ENCODE data around the gene PDE4B. TPM values are rescaled to one million over a fixed set of nuclear protein-coding genes. Genes with fewer than 3 reads are reported as not detected.

PDE4B gene
- total RNA-seq, 4 donors from 2014 or later = 5.5 to 13.6 (median 9.3) TPM

DNA sequence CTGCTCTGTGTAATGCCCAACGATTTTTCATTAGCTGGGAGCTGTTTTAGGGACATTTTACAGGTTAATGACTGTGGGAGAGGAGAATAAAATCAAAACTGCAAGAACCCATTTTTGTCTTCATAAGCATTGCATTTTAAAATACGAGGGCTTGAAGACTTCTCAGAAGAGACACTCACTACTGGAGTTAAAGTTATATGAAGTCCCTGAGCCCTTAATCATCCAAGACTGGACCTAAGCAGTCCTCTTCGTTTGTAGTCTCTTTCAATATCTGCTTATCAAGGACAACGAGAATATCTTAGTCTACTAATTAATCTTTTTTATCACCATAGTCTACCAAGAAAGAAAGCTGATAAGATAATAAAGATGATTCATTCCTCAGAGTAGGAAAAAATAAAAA lies 564.3 kb downstream of the PDE4B start:
- DNase-seq (ENCODE audit: low spot score in 2 of 2) = no peak
- TF ChIP-seq POLR2A (IDR thresholded peaks at IDR 0.05) = no peak
- TF ChIP-seq, protein P1, sequence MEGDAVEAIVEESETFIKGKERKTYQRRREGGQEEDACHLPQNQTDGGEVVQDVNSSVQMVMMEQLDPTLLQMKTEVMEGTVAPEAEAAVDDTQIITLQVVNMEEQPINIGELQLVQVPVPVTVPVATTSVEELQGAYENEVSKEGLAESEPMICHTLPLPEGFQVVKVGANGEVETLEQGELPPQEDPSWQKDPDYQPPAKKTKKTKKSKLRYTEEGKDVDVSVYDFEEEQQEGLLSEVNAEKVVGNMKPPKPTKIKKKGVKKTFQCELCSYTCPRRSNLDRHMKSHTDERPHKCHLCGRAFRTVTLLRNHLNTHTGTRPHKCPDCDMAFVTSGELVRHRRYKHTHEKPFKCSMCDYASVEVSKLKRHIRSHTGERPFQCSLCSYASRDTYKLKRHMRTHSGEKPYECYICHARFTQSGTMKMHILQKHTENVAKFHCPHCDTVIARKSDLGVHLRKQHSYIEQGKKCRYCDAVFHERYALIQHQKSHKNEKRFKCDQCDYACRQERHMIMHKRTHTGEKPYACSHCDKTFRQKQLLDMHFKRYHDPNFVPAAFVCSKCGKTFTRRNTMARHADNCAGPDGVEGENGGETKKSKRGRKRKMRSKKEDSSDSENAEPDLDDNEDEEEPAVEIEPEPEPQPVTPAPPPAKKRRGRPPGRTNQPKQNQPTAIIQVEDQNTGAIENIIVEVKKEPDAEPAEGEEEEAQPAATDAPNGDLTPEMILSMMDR (IDR thresholded peaks at IDR 0.05) = no peak
- WGBS, 2 donors = 69 to 82% methylated on average over 4 of the region's 4 CpGs
- no peak overlapping the region for H3K4me3 ChIP-seq (ENCODE audit: low read depth, poor library complexity, severe bottlenecking)
- intact Hi-C loops (cut with DNase I; ENCODE audit: low total_unique reads) = no loop called here

DNA sequence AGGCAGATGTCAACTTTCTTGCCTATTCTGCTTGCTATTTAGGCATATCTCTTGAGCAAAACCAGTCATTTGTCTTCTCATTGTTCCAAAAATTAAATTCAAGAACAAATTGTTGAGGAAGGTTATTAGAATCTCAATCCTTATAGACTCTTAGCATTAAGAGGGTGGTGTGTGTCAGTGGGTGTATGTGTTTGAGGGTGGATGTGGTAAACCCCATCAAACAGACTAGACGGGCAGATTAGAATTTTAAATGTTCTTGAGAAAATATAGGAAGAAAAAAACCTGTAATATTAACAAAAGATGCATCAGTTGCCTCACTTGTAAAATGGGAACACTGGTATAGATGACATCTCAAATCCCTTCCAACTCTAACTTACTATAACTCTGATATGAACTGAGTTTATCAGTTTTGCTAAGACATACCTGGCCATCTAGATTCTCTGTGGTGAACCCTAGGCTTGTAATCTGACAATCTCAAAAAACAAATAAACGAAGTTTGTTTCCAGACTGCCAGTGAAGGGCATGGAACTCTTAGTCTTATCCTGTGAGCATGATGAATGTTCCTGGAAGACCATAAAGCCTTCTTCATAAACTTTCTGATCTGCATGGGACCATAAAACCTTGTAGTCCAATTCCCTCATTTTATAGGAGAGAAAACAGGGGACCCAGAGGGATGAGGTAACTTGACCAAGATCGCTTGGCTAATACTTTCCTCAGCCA lies 564.9 kb downstream of the PDE4B start:
- no peak overlapping the region for H3K4me3 ChIP-seq (ENCODE audit: low read depth, poor library complexity, severe bottlenecking)
- intact Hi-C loops (cut with DNase I; ENCODE audit: low total_unique reads) = no loop called here
- TF ChIP-seq POLR2A (IDR thresholded peaks at IDR 0.05) = no peak
- TF ChIP-seq, protein P1 (IDR thresholded peaks at IDR 0.05) = no peak
- WGBS, 2 donors = 90 to 91% methylated on average over 3 of the region's 3 CpGs
- no peak for DNase-seq (ENCODE audit: low spot score in 2 of 2)

DNA sequence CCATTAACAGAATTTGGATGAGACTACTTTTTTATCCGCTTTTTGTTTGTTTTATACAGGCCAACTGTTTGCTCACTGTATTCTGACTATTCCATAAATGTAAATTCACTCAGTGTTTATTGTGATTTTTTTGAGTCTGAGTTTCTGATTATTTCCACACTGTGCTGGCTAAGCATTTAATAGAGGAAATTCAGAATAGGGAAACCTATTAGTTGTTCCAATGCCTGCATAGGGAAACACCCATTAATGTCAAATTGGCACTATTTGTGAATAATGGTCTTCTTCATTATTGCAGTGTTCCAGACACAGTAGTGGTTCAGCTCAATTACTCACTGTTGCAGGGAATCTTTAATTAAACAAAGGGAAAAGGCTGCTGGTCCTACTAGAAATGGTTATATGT lies 566.6 kb downstream of the PDE4B start:
- intact Hi-C loops (cut with DNase I; ENCODE audit: low total_unique reads) = no loop called here

DNA sequence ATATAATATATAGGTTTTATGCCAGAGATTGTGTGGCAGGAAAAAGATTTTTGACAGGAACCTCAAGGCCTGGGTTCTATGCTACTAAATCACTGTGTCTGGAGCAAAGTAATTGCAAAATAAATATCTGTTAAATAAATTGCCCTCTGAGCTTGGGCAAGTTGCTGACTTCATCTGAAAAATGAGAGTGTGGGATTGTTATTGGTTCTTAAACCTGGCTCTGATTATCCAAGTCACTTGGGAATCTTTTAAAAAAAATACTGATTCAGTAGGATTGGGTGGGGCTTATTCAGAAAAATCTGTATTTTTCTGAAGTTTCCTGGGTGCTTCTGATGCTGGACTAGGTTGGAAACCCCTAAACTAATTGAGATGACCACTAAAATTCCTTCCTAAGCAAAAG lies 567.1 kb downstream of the PDE4B start:
- DNase-seq (ENCODE audit: low spot score in 2 of 2) = no peak
- no peak for TF ChIP-seq POLR2A (IDR thresholded peaks at IDR 0.05)
- TF ChIP-seq, protein P1 (IDR thresholded peaks at IDR 0.05) = no peak
- no peak overlapping the region for H3K4me3 ChIP-seq (ENCODE audit: low read depth, poor library complexity, severe bottlenecking)
- intact Hi-C loops (cut with DNase I; ENCODE audit: low total_unique reads) = no loop called here

More for the DNA sequence above, 566.6 kb downstream of the PDE4B start:
- DNase-seq (ENCODE audit: low spot score in 2 of 2) = no peak
- 75 to 77% methylated on average over 1 of the region's 1 CpG for WGBS, 2 donors
- H3K4me3 ChIP-seq (ENCODE audit: low read depth, poor library complexity, severe bottlenecking) = no peak overlapping the region
- TF ChIP-seq, protein P1 (IDR thresholded peaks at IDR 0.05) = no peak
- no peak for TF ChIP-seq POLR2A (IDR thresholded peaks at IDR 0.05)

DNA sequence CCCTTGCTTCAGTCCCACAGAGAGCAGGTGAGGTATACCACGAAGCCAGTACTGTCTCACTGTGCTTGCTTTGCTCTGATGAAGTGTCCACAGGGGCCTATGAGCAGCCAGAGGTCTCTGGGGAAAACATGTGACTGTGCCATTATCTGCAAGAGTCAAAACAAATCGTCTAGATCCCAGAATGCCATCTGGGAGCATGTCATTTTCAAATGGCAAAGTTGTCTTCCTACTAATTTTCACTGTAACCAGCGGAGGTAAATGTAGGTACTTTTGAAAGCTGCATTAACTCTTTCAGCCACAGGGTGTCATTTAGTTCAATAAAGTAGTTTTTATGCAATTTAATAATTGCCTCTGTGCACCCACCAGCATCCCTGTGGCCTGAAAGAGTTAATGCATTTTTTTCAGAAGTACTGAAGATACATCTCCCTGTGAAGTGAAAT lies 567.6 kb downstream of the PDE4B start:
- WGBS, 2 donors = 61 to 77% methylated on average over 3 of the region's 3 CpGs
- DNase-seq (ENCODE audit: low spot score in 2 of 2) = no peak
- H3K4me3 ChIP-seq (ENCODE audit: low read depth, poor library complexity, severe bottlenecking) = no peak overlapping the region
- TF ChIP-seq POLR2A (IDR thresholded peaks at IDR 0.05) = no peak
- TF ChIP-seq, protein P1 (IDR thresholded peaks at IDR 0.05) = no peak
- intact Hi-C loops (cut with DNase I; ENCODE audit: low total_unique reads) = no loop called here

All from lower leg skin (tissue), 4 donors.